HepG2 (cell line): ENCODE measurements around the gene C9orf50. TPM values are rescaled to one million over a fixed set of nuclear protein-coding genes. Genes with fewer than 3 reads are reported as not detected.

Source experiments
- FLYWCH1 ChIP-seq: sonication (generic); formaldehyde crosslinking; IDR thresholded peaks from 2 replicates; pipeline ENCODE4 v1.8.1; 2023; ENCODE audit warnings: mild to moderate bottlenecking, missing genetic modification reagents
- KDM3A ChIP-seq: IDR thresholded peaks from 2 replicates; pipeline ENCODE4 v1.6.1; 2018; ENCODE audit warnings: low read depth, missing compliant biosample characterization
- KLF13 ChIP-seq: sonication (generic); formaldehyde crosslinking; IDR thresholded peaks from 2 replicates; pipeline ENCODE4 v1.4.0; 2020; ENCODE audit warnings: mild to moderate bottlenecking, missing genetic modification reagents
- RCOR2 ChIP-seq: IDR thresholded peaks from 2 replicates; pipeline ENCODE4 v1.6.1; 2016; ENCODE audit warnings: missing biosample characterization, missing genetic modification reagents
- SAP130 ChIP-seq: IDR thresholded peaks from 2 replicates; pipeline ENCODE4 v1.6.1; 2016; ENCODE audit warnings: low read depth
- SNAPC2 ChIP-seq: sonication (generic); formaldehyde crosslinking; IDR thresholded peaks from 2 replicates; pipeline ENCODE4 v1.8.1; 2022; ENCODE audit warnings: mild to moderate bottlenecking, missing genetic modification reagents
- ZFP90 ChIP-seq: sonication (generic); formaldehyde crosslinking; IDR thresholded peaks from 2 replicates; pipeline ENCODE4 v1.8.0; 2022; ENCODE audit warnings: missing genetic modification reagents, mild to moderate bottlenecking, inconsistent platforms, borderline replicate concordance
- ZFY ChIP-seq: sonication (generic); formaldehyde crosslinking; IDR thresholded peaks from 2 replicates; pipeline ENCODE4 v1.4.0; 2020; ENCODE audit warnings: missing genetic modification reagents
- ZNF12 ChIP-seq: sonication (generic); formaldehyde crosslinking; IDR thresholded peaks from 2 replicates; pipeline ENCODE4 v1.5.0; 2020; ENCODE audit warnings: missing genetic modification reagents
- ZNF136 ChIP-seq: sonication (generic); formaldehyde crosslinking; IDR thresholded peaks from 2 replicates; pipeline ENCODE4 v1.8.1; 2022; ENCODE audit warnings: low read depth, mild to moderate bottlenecking, moderate library complexity, missing genetic modification reagents
- ZNF225 ChIP-seq: sonication (generic); formaldehyde crosslinking; IDR thresholded peaks from 2 replicates; pipeline ENCODE4 v1.4.0; 2020; ENCODE audit warnings: mild to moderate bottlenecking, missing genetic modification reagents
- ZNF350 ChIP-seq: sonication (generic); formaldehyde crosslinking; IDR thresholded peaks from 2 replicates; pipeline ENCODE4 v1.4.0; 2020; ENCODE audit warnings: mild to moderate bottlenecking, low read depth, missing genetic modification reagents, borderline replicate concordance
- ZNF430 ChIP-seq: sonication (generic); formaldehyde crosslinking; IDR thresholded peaks from 2 replicates; pipeline ENCODE4 v1.9.0; 2021; ENCODE audit warnings: mild to moderate bottlenecking, missing genetic modification reagents
- ZNF446 ChIP-seq: sonication (generic); formaldehyde crosslinking; IDR thresholded peaks from 2 replicates; pipeline ENCODE4 v1.5.0; 2020; ENCODE audit warnings: mild to moderate bottlenecking, missing genetic modification reagents
- ZNF691 ChIP-seq: sonication (generic); formaldehyde crosslinking; IDR thresholded peaks from 2 replicates; pipeline ENCODE4 v1.4.0; 2020; ENCODE audit warnings: missing genetic modification reagents, low read depth, mild to moderate bottlenecking, borderline replicate concordance
- ZNF766 ChIP-seq: sonication (generic); formaldehyde crosslinking; IDR thresholded peaks from 2 replicates; pipeline ENCODE4 v1.5.0; 2020; ENCODE audit warnings: missing genetic modification reagents, borderline replicate concordance
- polyA plus RNA-seq, 8 experiments: library from polyadenylated mRNA; depleted of rRNA in 3 of 8; stranded (reverse) in 7 of 8; unstranded in 1 of 8; fragments of >200 nt; fragmentation: Illumina TruSeq in 4 of 8; extraction: Trizol in 4 of 8; gene quantifications; 2 replicates each; pipeline versions ENCODE4 v1.2.1 to v1.2.3, GENCODE V29; 2011 to 2016; ENCODE audit warnings: low read depth in 4 of 8, missing spikeins in 1 of 8, mixed read lengths in 1 of 8; ENCODE audit not compliant: insufficient read depth in 1 of 8
- total RNA-seq, 5 experiments: library from RNA; depleted of rRNA; stranded (reverse); fragments of >200 nt; fragmentation: Illumina TruSeq; extraction: Trizol; gene quantifications; 2 replicates each; pipeline ENCODE4 v1.2.3, GENCODE V29; 2016; ENCODE audit warnings: low read depth in 1 of 5
- TF ChIP-seq, protein P1 (sequence below): sonication (generic); formaldehyde crosslinking; IDR thresholded peaks from 2 replicates; pipeline ENCODE4 v1.5.0; 2020; ENCODE audit warnings: mild to moderate bottlenecking, missing genetic modification reagents, borderline replicate concordance
- TF ChIP-seq, protein P2 (sequence below): sonication (generic); formaldehyde crosslinking; IDR thresholded peaks from 2 replicates; pipeline ENCODE4 v1.5.1; 2020; ENCODE audit warnings: missing genetic modification reagents, mild to moderate bottlenecking, borderline replicate concordance
- TF ChIP-seq, protein P3 (sequence below): IDR thresholded peaks from 2 replicates; pipeline ENCODE4 v1.6.1; 2016; ENCODE audit warnings: missing biosample characterization, missing genetic modification reagents, low read depth
- TF ChIP-seq, protein P4 (sequence below): sonication (generic); formaldehyde crosslinking; IDR thresholded peaks from 2 replicates; pipeline ENCODE4 v1.9.0; 2021; ENCODE audit warnings: missing genetic modification reagents, mild to moderate bottlenecking, borderline replicate concordance

C9orf50 gene
- total and polyA plus RNA-seq, 2 of the 13 experiments (the other 11 are each of a cell fraction or from before 2014, with no cell fraction given), result not detected

- TF ChIP-seq, protein P1, sequence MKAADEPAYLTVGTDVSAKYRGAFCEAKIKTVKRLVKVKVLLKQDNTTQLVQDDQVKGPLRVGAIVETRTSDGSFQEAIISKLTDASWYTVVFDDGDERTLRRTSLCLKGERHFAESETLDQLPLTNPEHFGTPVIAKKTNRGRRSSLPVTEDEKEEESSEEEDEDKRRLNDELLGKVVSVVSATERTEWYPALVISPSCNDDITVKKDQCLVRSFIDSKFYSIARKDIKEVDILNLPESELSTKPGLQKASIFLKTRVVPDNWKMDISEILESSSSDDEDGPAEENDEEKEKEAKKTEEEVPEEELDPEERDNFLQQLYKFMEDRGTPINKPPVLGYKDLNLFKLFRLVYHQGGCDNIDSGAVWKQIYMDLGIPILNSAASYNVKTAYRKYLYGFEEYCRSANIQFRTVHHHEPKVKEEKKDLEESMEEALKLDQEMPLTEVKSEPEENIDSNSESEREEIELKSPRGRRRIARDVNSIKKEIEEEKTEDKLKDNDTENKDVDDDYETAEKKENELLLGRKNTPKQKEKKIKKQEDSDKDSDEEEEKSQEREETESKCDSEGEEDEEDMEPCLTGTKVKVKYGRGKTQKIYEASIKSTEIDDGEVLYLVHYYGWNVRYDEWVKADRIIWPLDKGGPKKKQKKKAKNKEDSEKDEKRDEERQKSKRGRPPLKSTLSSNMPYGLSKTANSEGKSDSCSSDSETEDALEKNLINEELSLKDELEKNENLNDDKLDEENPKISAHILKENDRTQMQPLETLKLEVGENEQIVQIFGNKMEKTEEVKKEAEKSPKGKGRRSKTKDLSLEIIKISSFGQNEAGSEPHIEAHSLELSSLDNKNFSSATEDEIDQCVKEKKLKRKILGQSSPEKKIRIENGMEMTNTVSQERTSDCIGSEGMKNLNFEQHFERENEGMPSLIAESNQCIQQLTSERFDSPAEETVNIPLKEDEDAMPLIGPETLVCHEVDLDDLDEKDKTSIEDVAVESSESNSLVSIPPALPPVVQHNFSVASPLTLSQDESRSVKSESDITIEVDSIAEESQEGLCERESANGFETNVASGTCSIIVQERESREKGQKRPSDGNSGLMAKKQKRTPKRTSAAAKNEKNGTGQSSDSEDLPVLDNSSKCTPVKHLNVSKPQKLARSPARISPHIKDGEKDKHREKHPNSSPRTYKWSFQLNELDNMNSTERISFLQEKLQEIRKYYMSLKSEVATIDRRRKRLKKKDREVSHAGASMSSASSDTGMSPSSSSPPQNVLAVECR (CRISPR knock-in tag), result peak; percentile 21; the same call in 1 of the 2 replicates
- TF ChIP-seq, protein P2, sequence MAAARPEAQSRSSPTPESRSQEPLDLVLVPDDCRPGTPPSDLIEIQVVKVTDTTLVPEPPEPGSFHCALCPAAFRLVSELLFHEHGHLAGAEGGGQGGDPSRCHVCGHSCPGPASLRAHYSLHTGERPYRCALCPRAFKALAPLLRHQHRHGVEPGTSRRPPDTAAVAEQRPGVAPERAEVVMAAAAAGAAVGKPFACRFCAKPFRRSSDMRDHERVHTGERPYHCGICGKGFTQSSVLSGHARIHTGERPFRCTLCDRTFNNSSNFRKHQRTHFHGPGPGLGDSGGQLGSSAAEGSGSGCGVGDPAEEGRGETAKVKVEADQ, result 0 out of 2 replicates have a peak, but pooled peaks have one; percentile 15
- TF ChIP-seq, protein P3, sequence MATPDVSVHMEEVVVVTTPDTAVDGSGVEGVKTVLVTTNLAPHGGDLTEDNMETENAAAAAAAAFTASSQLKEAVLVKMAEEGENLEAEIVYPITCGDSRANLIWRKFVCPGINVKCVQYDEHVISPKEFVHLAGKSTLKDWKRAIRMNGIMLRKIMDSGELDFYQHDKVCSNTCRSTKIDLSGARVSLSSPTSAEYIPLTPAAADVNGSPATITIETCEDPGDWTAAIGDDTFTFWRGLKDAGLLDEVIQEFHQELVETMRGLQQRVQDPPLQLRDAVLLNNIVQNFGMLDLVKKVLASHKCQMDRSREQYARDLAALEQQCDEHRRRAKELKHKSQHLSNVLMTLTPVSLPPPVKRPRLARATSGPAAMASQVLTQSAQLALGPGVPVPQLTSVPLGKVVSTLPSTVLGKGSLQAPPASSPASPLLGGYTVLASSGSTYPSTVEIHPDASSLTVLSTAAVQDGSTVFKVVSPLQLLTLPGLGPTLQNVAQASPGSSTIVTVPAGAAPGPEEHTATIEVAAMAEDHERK, result no peak
- TF ChIP-seq, protein P4, sequence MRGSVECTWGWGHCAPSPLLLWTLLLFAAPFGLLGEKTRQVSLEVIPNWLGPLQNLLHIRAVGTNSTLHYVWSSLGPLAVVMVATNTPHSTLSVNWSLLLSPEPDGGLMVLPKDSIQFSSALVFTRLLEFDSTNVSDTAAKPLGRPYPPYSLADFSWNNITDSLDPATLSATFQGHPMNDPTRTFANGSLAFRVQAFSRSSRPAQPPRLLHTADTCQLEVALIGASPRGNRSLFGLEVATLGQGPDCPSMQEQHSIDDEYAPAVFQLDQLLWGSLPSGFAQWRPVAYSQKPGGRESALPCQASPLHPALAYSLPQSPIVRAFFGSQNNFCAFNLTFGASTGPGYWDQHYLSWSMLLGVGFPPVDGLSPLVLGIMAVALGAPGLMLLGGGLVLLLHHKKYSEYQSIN (CRISPR knock-in tag), result no peak
- TF ChIP-seq ZNF12 (CRISPR knock-in tag) (peak; percentile 10; the same call in 1 of the 2 replicates), ZNF350 (CRISPR knock-in tag) (no peak), ZFY (CRISPR knock-in tag) (peak; percentile 62; the same call in 1 of the 2 replicates), SNAPC2 (0 out of 2 replicates have a peak, but pooled peaks have one; percentile 4), ZNF446 (CRISPR knock-in tag) (peak; percentile 78; the same call in 1 of the 2 replicates), ZNF136 (CRISPR knock-in tag) (no peak), ZNF225 (0 out of 2 replicates have a peak, but pooled peaks have one; percentile 34), ZNF691 (CRISPR knock-in tag) (no peak), ZNF430 (CRISPR knock-in tag) (no peak), KLF13 (0 out of 2 replicates have a peak, but pooled peaks have one; percentile 18), KDM3A (CRISPR knock-in tag) (peak; percentile 22; the same call in 1 of the 2 replicates), SAP130 (CRISPR knock-in tag) (peak; percentile 25; the same call in 1 of the 2 replicates), FLYWCH1 (CRISPR knock-in tag) (no peak), RCOR2 (no peak; the same call in 1 of the 2 replicates), ZNF766 (CRISPR knock-in tag) (peak; percentile 14; the same call in 1 of the 2 replicates), ZFP90 (peak; percentile 7; the same call in 1 of the 2 replicates)
Measured at GRCh38 chr9:129596541-129597331, 24.2 kb downstream of the C9orf50 start (continued).
